ENCODE measurements around the gene URB1.
"Not testable (repeated sequence)": the region's sequence is repeated elsewhere in the genome, so short reads cannot be mapped to it uniquely, and the experiment has no call there.

Gene URB1

GRCh38 chr21:32392880-32393676, at the start of gene URB1:
URB1 (minus strand) TSS chr21:32393012; CDS start chr21:32392910, 102 bp downstream.
- peak; percentile 91 for DNase-seq (ENCODE audit: low read depth)

- DNase-seq (ENCODE audit: low read depth): no peak
These were observed 44.9 kb upstream of the URB1 start for GRCh38 chr21:32437729-32438128.

GRCh38 chr21:32432982-32433660, 40.3 kb upstream of the URB1 start:
- not testable (repeated sequence) for DNase-seq (ENCODE audit: low read depth)

- DNase-seq (ENCODE audit: low read depth): no peak
These were observed 35.3 kb upstream of the URB1 start for GRCh38 chr21:32427958-32428623.

- DNase-seq (ENCODE audit: low read depth): no peak
These were observed 33.8 kb upstream of the URB1 start for GRCh38 chr21:32426592-32427051.

- no peak for DNase-seq (ENCODE audit: low read depth)
These were observed 33.3 kb upstream of the URB1 start for GRCh38 chr21:32426066-32426465.

- no peak for DNase-seq (ENCODE audit: low read depth)
These were observed 32.8 kb upstream of the URB1 start for GRCh38 chr21:32425628-32426027.

- no peak for DNase-seq (ENCODE audit: low read depth)
These were observed 31.9 kb upstream of the URB1 start for GRCh38 chr21:32424674-32425073.

GRCh38 chr21:32424191-32424535, 31.4 kb upstream of the URB1 start:
- DNase-seq (ENCODE audit: low read depth): no peak

- no peak for DNase-seq (ENCODE audit: low read depth)
These were observed 30.7 kb upstream of the URB1 start for GRCh38 chr21:32423320-32424190.

GRCh38 chr21:32422064-32422463, 29.3 kb upstream of the URB1 start:
- DNase-seq (ENCODE audit: low read depth): no peak

- DNase-seq (ENCODE audit: low read depth): no peak
These were observed 25.3 kb upstream of the URB1 start for GRCh38 chr21:32418146-32418545.

- DNase-seq (ENCODE audit: low read depth): no peak
These were observed 22.9 kb upstream of the URB1 start for GRCh38 chr21:32415451-32416398.

GRCh38 chr21:32414579-32415358, 22.0 kb upstream of the URB1 start:
- no peak for DNase-seq (ENCODE audit: low read depth)

- DNase-seq (ENCODE audit: low read depth): no peak
These were observed 21.1 kb upstream of the URB1 start for GRCh38 chr21:32413697-32414578.

GRCh38 chr21:32413015-32413504, 20.2 kb upstream of the URB1 start:
- DNase-seq (ENCODE audit: low read depth): no peak

GRCh38 chr21:32412162-32413014, 19.6 kb upstream of the URB1 start, which contains the start of gene EVA1C:
EVA1C (plus strand) TSS chr21:32412706; CDS start chr21:32412854, 148 bp downstream.
- DNase-seq (ENCODE audit: low read depth): peak; percentile 50

Measured in stimulated activated CD8-positive, alpha-beta memory T cell treated with anti-CD3 and anti-CD28 coated beads, Interleukin-12 subunit alpha, Interleukin-12 subunit beta, amount 100 ng/mL, for 1 hour (primary cell).